Measurements from ENCODE around the gene TCF7L2. TPM values are rescaled to one million over a fixed set of nuclear protein-coding genes. Genes with fewer than 3 reads are reported as not detected.

The TCF7L2 gene
- total and polyA plus RNA-seq, 9 of the 15 experiments (the other 6 are each of a cell fraction or from before 2014, with no cell fraction given), result 0.32 to 2.8 (median 0.92) TPM

DNA sequence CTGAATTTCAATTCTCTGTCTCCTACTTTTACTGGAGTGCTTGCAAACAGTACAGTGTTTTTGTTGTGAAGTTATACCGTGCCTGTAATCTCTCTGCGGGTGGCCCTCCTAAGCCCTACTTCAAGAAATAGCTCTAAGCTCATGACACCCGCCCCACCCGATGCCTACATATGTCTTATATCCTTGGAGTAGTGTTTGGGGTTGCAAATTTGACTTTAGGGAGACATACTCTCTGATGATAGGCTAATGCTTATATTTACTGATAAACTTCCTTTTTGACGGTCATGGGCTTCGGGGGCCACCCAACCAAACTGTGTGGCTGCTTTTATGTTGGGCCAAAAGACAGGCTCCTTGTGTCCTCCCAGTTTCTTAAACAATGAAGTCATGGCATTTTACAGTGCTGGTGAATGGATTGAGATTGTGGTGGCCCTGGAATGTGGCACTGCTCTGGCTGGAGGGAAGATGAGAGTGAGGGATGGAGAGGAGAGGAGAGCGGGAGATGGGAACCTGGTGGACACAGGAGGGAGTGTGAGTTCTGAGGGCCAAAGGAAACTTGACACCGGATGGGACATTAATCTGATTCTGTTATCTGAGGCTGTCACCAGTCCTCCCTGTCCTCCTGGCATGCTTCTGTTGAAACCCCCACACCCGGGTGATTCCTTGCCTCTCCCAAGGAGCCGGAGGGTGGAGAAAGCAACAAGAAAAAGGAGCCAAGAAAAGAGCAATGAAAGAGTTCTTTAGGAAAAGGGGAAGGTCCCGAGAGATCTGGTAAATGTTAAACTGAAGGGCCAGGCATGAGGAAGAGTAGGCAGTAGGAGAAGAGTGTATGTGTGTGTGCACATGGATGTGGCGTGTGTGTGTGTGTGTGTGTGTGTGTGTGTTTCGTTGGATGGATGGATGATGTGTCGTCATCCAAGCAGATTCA, 113.3 kb downstream of the TCF7L2 start (continued):
- TF ChIP-seq, protein P1, sequence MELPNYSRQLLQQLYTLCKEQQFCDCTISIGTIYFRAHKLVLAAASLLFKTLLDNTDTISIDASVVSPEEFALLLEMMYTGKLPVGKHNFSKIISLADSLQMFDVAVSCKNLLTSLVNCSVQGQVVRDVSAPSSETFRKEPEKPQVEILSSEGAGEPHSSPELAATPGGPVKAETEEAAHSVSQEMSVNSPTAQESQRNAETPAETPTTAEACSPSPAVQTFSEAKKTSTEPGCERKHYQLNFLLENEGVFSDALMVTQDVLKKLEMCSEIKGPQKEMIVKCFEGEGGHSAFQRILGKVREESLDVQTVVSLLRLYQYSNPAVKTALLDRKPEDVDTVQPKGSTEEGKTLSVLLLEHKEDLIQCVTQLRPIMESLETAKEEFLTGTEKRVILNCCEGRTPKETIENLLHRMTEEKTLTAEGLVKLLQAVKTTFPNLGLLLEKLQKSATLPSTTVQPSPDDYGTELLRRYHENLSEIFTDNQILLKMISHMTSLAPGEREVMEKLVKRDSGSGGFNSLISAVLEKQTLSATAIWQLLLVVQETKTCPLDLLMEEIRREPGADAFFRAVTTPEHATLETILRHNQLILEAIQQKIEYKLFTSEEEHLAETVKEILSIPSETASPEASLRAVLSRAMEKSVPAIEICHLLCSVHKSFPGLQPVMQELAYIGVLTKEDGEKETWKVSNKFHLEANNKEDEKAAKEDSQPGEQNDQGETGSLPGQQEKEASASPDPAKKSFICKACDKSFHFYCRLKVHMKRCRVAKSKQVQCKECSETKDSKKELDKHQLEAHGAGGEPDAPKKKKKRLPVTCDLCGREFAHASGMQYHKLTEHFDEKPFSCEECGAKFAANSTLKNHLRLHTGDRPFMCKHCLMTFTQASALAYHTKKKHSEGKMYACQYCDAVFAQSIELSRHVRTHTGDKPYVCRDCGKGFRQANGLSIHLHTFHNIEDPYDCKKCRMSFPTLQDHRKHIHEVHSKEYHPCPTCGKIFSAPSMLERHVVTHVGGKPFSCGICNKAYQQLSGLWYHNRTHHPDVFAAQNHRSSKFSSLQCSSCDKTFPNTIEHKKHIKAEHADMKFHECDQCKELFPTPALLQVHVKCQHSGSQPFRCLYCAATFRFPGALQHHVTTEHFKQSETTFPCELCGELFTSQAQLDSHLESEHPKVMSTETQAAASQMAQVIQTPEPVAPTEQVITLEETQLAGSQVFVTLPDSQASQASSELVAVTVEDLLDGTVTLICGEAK (IDR thresholded peaks at IDR 0.05), result peak; percentile 47; the same call in 1 of the 2 replicates
- TF ChIP-seq, protein P1 (CRISPR knock-in tag; IDR thresholded peaks at IDR 0.05), result no peak
- TF ChIP-seq MTA2 (IDR thresholded peaks at IDR 0.05; ENCODE audit: low read depth) (peak; percentile 31), JUNB (CRISPR knock-in tag; conservative IDR thresholded peaks at IDR 0.05) (no peak), MED1 (CRISPR knock-in tag; IDR thresholded peaks at IDR 0.05; ENCODE audit: borderline replicate concordance) (no peak), SPI1 (IDR thresholded peaks at IDR 0.05; ENCODE audit: borderline replicate concordance, low read depth, low read length) (no peak), ZNF3 (CRISPR knock-in tag; IDR thresholded peaks at IDR 0.05) (no peak)
